ENCODE data around the gene CAVIN3. TPM values are rescaled to one million over a fixed set of nuclear protein-coding genes. Genes with fewer than 3 reads are reported as not detected.

CAVIN3 gene
- polyA plus RNA-seq, 1 experiment = 37.8 TPM

- ChIA-PET POLR2A (no interaction called here), CTCF (interaction anchor here (0.6 to 11.6 kb wide), 27 partner anchors 8 to 840 kb away, joined by 3 to 137 read pairs (median 4); no protein-coding TSS in a partner anchor)
- no peak overlapping the region for H3K4me3 ChIP-seq (ENCODE audit: low read depth, low read length)
- no peaks in the 10 kb centered on the region; the same call in 1 of the 2 replicates for H3K9me3 ChIP-seq (ENCODE audit: control insufficient read depth, insufficient read depth, low read length)
- peak; percentile 92 for TF ChIP-seq CTCF (IDR thresholded peaks at IDR 0.05; ENCODE audit: low read depth, low read length)
- DNase-seq (ENCODE audit: low read depth, low spot score) = no peak
- H3K27me3 ChIP-seq (ENCODE audit: control insufficient read depth, insufficient read depth, low read length) = no peaks in the 10 kb centered on the region
- H3K27ac ChIP-seq (ENCODE audit: low read depth, low read length) = no peak overlapping the region
These were observed 4.4 kb downstream of the CAVIN3 start for GRCh38 chr11:6315811-6316425.

DNA sequence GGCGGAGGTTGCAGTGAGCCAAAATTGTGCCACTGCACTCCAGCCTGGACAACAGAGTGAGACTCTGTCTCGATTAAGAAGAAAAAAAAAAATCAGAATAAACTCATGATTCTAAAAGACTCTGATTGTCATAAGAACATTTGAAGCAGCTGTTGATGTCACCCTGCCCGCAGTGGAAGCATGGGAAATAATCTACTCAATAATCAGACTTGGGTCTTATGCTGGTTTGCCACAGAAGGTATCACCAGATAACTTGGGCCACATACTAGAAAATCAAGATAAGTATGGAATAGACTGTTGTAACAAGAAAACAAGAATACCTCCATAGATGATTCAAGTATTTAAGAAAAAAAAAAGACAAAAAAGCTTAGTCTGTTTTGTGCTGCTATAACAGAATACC is 8.2 kb downstream of the CAVIN3 start:
- ChIA-PET POLR2A (no interaction called here), CTCF (interaction anchor here (0.8 to 1.6 kb wide), 4 partner anchors 14 to 67 kb away, joined by 3 to 6 read pairs (median 4); no protein-coding TSS in a partner anchor)
- DNase-seq (ENCODE audit: low read depth, low spot score) = no peak
- Histone ChIP-seq H3K27me3 (ENCODE audit: control insufficient read depth, insufficient read depth, low read length) (no peaks in the 10 kb centered on the region), H3K27ac (ENCODE audit: low read depth, low read length) (no peak overlapping the region), H3K4me3 (ENCODE audit: low read depth, low read length) (no peak overlapping the region), H3K9me3 (ENCODE audit: control insufficient read depth, insufficient read depth, low read length) (no peaks in the 10 kb centered on the region)
- no peak for TF ChIP-seq CTCF (IDR thresholded peaks at IDR 0.05; ENCODE audit: low read depth, low read length)

- Histone ChIP-seq H3K27me3 (ENCODE audit: control insufficient read depth, insufficient read depth, low read length) (no peaks in the 10 kb centered on the region), H3K4me3 (ENCODE audit: low read depth, low read length) (no peak overlapping the region), H3K27ac (ENCODE audit: low read depth, low read length) (no peak overlapping the region), H3K9me3 (ENCODE audit: control insufficient read depth, insufficient read depth, low read length) (no peaks in the 10 kb centered on the region)
- DNase-seq (ENCODE audit: low read depth, low spot score) = no peak
- TF ChIP-seq CTCF (IDR thresholded peaks at IDR 0.05; ENCODE audit: low read depth, low read length) = no peak
- ChIA-PET CTCF (interaction anchor here (1.8 to 8.2 kb wide), 5 partner anchors 8 to 56 kb away, joined by 7 to 49 read pairs (median 38); no protein-coding TSS in a partner anchor), POLR2A (interaction anchor here (1.8 kb wide), 1 partner anchor 12 kb away, joined by 12 read pairs; the partner anchor contains the start of gene CAVIN3)
These were observed 12.4 kb downstream of the CAVIN3 start for GRCh38 chr11:6307876-6308275.

DNA sequence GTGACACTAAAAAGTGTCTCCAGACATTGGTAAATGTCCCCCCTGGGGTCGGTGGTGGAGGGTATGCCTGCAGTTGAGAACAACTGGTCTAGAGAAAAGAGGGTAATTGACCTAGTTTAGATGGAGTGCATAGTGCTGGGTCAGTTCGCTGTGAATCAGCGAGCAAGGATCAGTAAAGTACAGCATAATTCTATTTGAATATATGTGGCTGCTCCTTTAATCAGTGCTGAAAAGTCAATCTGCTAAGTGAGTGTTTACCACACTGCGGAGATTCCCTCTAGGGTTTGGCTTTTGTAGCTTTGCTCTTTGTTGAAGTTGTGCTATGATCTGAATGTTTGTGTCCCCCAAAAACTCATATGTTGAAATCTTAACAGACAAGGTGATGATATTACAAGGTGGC is 15.0 kb downstream of the CAVIN3 start:
- H3K9me3 ChIP-seq (ENCODE audit: control insufficient read depth, insufficient read depth, low read length) = no peaks in the 10 kb centered on the region
- H3K27me3 ChIP-seq (ENCODE audit: control insufficient read depth, insufficient read depth, low read length) = no peaks in the 10 kb centered on the region
- no peak overlapping the region for H3K4me3 ChIP-seq (ENCODE audit: low read depth, low read length)
- ChIA-PET POLR2A (no interaction called here), CTCF (interaction anchor here (0.6 to 8.2 kb wide), 8 partner anchors 7 to 74 kb away, joined by 3 to 49 read pairs (median 10); no protein-coding TSS in a partner anchor)
- no peak for TF ChIP-seq CTCF (IDR thresholded peaks at IDR 0.05; ENCODE audit: low read depth, low read length)
- H3K27ac ChIP-seq (ENCODE audit: low read depth, low read length) = no peak overlapping the region
- no peak for DNase-seq (ENCODE audit: low read depth, low spot score)

DNA sequence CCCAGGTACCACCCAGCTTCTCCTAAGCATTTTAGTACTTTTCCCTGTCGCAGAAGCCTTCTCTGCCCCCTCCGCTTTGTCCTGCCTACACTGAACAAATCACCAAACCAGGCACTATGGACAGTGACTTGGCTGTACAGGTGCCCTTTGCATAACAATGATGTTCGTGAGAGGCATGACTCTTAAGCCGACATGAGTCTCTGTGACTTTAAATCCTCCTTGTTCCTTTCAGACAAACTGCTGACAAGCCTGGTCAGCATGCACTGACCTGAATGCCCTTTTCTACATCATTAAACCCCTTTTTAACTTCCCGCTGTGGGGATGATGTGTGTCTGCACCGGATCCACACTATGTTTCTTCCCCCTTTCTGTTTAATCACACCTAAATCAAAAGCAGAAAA is 16.6 kb downstream of the CAVIN3 start:
- Histone ChIP-seq H3K4me3 (ENCODE audit: low read depth, low read length) (no peak overlapping the region), H3K27me3 (ENCODE audit: control insufficient read depth, insufficient read depth, low read length) (no peaks in the 10 kb centered on the region), H3K9me3 (ENCODE audit: control insufficient read depth, insufficient read depth, low read length) (no peaks in the 10 kb centered on the region), H3K27ac (ENCODE audit: low read depth, low read length) (no peak overlapping the region)
- CTCF ChIA-PET = interaction anchor here (0.8 to 8.2 kb wide), 4 partner anchors 12 to 59 kb away, joined by 4 to 49 read pairs (median 38); no protein-coding TSS in a partner anchor
- DNase-seq (ENCODE audit: low read depth, low spot score) = no peak
- no peak for TF ChIP-seq CTCF (IDR thresholded peaks at IDR 0.05; ENCODE audit: low read depth, low read length)
- POLR2A ChIA-PET = no interaction called here

Measured in AG04450 (cell line).